Measurements from ENCODE around the gene SRP14.

SRP14 gene

DNA sequence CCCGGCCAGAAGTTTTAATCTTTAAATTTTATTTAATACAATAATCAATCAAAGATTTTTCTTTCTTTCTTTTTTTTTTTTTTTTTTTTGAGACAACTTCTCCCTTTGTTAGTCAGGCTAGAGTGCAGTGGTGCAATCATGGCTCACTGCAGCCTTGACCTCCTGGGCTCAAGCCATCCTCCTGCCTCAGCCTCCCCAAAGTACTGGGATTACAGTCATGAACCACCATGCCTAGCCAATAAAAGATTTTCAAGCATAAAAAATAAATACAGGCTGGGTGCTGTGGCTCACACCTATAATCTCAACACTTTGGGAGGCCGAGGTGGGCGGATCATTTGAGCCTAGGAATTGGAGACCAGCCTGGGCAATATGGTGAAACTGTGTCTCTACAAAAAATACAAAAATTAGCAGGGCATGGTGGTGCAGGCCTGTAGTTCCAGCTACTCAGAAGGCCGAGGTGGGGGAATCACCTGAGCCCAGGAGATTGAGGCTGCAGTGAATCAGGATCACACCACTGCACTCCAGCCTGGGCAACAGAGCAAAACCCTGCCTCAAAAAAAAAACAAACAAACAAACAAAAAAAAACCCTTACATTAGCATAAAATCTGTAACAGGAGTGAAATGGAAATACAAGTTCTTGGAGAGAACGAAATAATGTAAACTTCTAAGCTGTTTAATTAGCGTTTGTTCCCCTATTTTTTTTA lies 29.1 kb upstream of the SRP14 start:
- DNase-seq (ENCODE audit: low spot score): no peak

DNA sequence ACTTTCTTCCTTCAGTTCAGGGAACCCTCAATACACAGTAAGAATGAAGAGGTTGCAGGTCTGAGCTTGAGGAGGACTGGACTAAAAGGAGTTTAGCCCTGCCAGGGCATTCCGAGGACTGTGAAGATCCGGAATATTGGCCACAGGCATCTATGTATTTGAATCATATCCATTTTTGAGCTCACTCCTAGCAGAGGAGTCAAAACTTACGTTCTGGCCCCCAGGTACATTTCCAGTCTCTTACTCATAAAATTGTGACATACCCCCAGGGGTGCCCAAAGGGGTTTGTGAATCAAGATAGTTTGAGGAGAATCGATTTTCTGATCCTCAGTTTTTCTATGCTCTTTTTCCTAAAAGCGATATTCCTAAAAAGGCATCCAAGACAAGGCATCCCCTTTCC lies 27.6 kb upstream of the SRP14 start:
- no peak for DNase-seq (ENCODE audit: low spot score)

DNA sequence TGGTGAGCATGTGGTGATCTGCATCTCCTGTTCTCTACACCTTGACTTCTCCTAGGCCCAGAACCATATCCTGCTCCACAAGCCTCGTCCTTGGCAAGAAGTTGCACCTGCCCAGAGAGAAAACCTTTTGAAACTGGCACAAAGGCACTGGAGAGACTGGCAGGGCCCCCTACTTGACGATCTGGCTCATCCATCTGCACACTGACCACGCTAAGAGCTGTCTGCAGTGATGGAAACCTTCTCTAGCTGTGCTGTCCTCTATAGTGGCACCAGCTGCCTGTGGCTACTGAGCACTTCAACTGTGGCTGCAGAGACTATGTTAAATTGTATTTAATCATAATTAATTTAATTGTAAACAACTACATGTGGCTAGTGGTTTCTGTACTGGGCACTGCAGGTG lies 26.2 kb upstream of the SRP14 start:
- no peak for DNase-seq (ENCODE audit: low spot score)

DNA sequence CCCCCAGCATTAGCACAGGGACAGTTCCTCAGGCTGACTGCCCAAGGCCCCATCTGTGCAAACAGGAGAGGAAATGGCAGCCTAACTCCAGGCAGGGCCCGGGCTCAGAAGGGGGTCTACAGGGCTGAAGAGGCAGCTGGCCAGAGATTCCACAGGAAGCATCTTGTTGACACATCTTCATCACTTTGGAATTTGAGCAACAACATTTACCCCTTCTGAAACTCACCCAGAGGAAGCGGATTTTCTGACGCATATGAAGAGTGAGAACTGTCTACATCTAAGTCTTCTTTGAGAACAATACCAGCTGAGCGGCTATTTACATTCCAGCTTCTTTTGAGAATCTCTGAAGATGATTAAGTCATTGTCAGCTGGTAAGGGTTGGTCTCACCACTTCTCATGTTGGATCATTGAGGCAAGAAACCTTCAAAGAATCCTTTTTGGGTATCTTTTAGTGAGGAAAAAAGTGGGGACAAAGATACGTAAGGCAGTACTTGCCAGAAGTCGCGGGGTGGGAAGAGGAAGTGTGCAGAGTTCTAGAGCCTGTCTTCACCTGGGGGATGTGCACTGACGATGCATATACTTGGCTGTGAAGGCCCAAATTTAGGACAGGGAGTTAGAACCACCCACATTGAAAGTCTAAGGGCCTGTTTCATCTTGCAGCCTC lies 25.4 kb upstream of the SRP14 start:
- no peak for DNase-seq (ENCODE audit: low spot score)

DNA sequence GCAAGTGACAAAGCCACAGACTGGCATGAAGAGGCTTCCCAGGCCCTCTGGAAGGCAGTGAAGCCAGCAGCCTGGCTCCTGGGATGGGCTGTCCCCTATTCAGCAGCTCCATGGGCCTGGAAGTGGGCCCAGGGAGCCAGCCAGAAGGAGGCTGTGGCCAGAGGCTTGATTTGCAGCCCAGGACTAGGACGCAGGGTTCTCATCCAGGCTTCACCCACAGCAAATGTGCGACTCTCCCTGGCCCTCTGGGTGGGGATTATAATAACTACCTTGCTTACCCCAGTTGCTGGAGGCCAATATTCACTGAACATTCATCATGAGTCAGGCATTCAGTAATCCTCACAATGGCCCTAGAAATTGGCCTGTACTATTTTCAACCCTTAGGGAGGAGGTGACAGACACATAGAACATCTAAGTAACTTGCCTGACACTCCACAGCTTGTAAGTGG lies 24.6 kb upstream of the SRP14 start:
- DNase-seq (ENCODE audit: low spot score): no peak

DNA sequence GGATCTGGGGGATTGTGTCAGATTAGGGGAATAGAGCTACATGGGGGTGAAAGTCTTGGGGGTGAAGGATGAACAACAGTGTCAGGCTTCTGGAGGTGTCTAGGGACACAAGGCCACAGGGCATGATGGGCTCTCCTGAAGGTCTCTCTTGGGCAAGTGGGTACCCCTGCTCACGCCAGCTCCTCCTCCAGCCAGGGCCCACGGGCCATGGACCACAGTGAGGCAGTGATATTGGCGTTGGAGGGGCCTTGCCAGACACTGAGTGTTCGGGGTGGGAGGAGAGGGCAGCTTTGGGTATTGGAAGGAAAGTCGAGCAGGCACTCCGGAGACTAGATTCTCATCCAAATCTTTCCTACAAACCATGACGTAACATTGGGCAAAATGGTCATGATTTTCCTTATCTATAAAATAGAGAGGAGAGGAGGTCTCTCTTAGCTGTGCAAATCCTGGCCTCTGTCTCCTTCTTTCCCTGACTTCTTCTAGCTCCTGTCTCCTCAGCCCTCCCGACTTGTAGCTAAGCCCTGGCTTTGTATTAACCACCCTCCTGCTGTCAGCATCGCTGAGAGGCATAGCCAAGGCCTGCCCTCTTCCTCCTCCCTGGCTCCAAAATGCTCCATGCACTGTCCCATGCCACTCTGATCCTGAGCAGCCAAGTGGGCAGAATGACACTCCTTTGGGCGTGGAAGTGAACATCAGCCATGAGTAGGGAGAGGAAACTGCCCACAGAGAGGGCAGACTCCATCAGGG lies 24.0 kb upstream of the SRP14 start:
- DNase-seq (ENCODE audit: low spot score): no peak

DNA sequence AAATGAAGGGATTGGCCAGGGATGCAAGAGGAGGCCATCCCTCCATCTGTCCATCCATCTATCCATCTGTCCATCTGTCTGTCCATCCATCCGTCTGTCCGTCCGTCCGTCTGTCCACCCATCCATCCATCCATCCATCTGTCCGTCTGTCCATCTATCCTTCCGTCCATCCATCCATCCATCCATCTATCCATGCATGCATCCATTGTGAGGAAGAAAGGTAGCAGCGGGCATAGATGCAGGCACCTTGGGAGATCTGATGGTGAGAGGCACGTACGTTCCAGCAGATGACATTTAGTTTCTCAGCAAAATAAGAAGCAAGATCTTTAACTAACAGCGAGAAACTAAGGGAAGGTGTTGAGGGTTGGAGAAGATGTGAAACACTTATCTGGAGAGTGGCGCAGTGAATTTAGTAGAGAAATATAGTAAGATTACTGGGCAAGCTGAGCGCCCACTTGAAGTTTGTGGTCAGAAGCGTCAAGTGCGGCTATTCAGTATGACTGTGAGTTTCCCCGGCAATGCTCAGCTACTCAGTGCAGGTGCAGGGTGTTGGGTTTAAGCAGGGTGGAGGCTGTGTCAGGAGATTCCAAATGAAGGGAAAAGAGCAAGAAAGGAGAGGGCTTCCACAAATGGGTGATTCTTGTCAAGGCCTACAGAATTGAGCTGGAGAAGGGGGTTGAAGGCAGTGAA lies 22.4 kb upstream of the SRP14 start:
- DNase-seq (ENCODE audit: low spot score): no peak

DNA sequence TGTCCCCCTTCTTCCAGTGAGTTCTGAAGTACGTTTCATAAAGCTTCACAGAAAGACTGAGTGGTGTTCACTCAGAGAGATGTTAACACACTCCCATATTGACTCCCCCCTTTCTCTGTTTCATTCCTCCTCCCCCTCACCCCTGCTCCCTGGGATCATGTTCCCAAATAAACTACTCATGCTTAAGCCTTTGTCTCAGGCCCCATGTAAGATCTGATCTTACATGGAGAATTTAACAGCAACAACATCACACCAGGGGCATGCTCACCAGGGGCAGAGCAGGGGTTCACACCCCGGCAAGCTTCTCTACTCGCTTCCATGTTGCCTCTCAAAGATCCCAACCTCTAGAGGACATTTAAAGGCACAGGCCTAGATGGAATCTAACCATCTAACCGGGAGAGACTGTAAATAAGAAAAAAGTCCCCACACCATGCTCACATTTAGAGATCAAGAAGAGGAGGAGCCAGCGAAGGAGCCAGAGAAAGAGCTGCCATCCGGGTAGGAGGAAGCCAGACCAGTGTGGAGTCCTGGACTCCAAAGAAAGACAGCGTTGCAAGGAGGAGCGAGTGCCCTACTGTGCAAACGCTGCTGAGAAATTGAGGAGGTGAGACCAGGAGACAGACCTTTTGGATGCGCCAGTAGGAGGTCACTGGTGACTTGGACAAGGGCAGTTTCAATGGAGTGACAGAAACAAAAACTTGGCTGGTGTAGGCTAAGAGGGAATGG lies 21.4 kb upstream of the SRP14 start:
- no peak for DNase-seq (ENCODE audit: low spot score)

DNA sequence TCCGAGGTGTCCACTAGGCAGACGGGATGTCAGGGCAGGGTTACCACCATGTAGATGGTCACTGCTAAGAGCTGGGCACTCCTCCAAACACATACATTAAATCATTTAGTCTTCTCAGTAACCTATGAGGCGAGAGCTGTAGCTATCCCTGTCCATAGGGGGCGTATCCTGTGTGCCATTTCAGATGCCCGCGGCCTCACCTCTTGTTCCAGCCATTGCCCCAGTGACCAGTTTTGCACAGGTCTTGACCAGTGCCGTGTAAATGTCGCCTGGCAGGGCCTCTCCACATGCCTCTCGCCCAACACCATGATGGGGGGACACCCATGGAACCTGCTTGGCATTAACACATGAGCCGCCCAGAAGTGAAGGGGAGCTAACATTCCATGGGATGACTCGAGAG lies 20.8 kb upstream of the SRP14 start:
- DNase-seq (ENCODE audit: low spot score): no peak

DNA sequence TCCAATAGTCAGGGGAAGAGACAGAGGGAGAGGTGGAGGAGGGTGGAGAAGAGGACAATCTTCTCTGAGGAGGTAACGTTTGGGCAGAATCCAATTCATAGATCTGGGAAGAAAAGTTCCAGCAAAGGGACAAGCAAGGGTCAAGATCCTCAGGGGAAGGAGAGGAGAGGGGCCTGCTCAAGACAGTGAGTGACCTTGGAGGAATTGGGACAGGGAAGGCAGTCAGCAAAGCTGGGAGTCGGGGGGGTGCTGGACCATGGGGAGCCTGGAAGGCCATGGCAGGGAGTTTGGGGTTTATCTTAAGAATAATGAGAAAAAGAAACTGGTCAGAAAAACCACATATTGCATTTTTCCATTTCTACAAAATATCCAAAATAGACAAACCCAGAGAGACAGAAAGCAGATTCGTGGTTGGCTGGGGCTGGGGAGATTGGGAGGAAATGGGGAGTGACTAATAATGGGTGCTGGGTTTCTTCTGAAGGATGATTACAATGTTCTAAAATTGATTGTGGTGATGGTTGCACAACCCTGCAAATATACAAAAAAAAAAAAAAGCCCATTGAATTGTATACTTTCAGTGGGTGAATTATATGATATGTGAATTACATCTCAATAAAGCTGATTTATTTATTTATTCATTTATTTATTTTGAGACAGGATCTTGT lies 19.6 kb upstream of the SRP14 start:
- no peak for DNase-seq (ENCODE audit: low spot score)

DNA sequence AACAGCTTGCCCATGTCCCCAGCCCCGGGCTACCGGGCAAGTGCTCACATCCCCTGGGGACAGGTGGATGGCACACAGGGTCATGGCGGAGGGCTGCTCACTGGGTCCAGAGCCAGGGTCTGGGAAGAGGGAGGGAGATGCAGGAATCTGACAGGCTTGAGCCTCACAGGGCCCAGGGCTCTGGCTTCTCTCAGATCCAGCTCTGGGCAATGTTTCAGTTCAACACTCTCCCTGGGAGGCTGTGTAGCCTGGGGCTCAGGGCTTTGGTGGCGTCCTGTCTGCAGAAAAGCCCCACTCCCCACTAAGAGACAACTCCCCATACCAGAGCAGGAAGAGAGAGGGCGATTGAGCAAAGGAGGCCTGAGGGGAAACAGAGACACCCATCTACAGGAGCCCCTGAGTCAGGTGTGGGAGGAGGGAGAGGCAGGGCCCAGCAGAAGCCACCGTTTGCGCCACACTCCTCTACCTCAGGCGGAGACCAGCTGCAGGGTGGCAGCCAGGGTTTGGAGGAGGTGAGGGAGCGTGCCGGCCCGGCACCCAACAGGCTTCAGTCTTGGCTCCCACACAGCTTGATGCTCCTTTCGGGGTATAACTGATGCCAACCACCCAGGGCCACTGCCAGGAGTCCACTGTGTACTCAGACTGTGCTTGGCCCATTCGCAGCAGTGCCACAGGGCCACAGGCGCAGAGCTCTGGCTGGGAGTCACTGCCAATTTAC lies 16.8 kb upstream of the SRP14 start:
- DNase-seq (ENCODE audit: low spot score): no peak

DNA sequence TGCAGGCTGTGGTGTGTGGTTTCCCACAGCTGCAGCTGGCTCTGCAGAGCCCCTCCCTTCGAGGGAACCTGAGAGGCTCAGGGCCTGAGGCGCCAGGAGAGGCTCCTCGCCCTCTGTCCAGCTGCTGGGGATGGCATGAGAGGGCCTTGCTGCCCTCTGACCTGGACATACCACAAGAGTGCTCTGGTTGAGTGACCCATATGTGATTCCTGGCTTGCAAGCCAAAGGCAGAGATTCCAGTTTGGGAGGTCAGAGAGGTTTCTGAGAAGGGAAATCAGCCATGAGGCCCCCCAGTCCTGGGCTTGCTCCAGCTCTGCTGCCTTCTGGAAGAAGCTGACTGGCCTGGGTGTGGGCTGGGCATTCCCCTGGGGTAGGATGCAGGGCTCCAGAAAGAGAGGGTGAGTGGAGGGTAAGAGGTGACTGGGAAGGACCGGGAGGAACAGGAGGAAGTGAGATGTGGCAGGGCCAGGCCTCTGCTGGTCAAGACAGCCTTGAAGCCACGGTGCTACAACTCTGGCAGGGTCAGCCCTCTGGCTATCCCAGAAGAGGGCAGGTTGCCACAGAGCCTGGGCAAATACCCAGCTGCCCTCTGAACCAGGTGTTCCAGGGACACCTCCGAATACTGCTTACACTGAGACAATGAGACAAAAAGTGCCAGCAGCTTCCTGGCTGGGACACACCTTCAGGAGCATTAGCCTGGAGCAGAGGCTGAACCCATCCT lies 16.0 kb upstream of the SRP14 start:
- DNase-seq (ENCODE audit: low spot score): no peak

DNA sequence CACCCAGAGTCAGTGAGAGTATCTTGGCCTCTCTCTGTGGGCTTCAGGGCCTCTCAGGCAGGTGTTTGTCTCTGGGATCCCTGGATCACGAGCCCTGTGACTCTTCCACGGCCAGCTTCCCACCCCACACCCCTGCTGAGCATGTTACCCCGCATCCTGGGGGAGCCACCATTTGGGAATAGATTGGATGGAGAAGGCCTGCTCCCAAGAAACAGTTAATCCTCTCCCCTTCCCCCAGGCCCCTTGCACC lies 15.5 kb upstream of the SRP14 start:
- DNase-seq (ENCODE audit: low spot score): no peak

DNA sequence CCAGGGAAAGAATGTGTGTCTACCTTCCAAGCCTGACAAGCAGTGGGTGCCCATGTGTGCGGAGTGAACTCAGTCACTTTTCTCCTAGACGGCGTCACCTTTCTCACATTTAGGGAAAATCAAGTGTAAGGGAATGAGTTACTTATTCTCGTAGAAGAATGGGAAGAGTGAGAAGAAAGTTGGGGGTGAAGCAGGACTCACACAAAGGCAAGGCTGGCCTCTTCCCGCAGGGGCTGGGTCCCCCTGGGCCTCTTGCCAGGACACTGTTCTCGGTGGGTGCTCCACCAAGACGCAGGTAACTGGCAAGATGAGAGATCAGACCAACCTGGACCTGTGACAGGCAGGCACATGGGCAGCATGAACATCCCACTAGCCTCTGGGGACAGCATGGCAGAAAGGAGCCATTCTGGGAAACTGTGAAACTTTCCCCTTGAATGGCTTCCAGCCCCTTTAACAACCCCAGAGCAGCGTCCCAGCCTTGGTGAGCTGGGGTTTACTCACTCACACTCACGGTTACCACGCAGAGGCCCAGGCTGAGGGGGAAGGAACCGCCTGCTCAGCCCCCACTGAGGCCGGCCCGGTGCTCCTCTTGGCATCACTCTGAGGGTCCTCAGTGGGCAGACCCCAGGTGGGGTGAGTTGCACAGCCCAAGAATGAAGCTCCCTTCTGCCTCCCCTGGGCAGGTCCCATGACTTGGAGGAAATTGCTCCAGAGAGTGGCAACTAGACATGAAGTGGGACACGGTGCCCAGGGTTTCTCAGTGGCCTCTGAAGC lies 15.0 kb upstream of the SRP14 start:
- no peak for DNase-seq (ENCODE audit: low spot score)

DNA sequence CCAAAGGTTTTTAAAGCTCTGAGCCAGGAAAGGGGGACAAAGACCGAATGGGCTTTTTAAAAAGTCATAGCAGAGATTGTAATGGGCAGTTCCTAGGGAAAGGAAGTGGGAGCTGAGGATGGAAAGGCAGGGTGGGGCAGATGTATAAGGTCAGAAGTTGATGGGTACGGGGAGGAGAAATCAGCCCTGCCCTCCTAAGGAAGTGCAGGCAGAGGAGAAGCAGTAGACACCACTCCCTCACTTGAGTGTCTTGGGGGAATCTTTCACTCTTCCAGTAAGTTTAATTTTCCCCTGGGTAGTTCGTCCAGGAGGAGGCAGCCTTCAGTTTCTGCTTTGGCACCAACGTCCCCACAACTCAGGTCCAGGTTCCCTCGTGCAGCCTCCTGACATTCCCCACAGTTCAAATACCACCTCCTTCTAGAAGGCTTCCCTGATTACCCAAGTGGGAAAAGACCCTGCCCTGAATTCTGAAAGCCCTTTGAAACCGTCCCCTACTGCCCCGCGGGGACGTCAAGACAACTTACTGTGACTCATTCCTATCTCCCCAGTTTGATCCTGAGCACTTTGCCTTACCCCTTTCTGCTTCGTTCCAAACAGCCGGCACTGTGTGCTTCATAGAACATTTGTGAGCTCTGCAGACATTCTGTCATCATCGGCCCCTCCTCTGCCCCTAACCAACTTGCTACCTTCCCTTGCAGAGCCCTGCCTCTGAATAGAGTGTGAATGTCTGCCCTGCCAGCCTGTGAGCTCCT lies 14.3 kb upstream of the SRP14 start:
- DNase-seq (ENCODE audit: low spot score): no peak

DNA sequence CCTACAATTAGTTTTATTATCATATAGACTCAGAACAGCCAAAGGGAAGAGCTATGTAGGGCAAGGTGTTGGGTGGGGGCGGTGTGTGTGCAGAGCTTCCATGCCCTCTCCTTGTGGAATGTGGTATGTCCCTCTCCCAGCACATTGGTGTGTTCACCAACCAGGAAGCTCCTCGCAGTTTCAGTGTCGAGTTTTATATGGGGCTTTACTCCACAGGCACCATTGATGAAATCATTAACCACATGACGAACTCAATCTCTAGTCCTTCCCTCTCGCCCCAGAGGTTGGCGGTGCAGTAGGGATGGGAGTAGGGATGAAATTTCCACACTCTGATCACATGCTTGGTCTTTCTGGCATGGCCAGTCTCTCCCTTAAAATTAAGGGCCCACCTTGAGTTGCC lies 13.6 kb upstream of the SRP14 start:
- no peak for DNase-seq (ENCODE audit: low spot score)

DNA sequence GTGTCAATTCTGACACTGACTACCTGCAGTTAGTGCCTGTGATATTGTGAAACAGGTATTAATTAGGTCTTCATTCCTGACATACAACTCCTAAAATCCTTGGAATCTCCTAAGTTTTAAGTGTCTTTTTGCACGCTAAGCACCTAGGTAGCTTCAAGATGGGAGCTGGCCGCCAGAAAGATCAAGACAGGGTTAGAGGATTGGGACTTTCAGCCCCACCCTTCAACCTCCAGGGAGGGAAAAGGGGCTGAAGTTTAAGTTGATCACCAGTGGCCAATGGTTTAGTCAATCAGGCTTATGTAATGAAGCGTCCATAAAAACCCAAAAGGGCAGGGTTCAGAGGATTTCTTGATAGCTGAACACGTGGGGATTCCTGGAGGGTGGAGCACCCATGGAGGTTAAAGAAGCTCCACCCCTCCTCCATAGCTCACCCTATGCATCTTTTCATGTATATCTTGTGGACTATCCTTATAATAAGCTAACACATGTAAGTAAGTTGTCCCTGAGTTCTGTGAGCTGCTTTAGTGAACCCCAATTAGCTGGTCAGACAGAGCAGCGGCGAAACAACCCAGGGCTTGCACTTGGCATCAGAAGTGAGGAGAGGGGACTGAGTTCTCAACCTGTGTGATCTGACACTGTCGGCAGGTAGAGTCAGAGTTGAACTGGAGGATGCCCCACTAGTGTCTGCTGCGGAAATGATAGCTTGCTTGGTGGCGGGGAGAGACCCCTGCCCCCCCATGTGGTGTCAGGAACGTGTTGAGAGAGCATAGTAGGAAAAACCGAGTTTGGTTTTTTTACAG lies 12.8 kb upstream of the SRP14 start:
- DNase-seq (ENCODE audit: low spot score): no peak

Data from iPS-NIHi11 (cell line).